HepG2 (cell line): ENCODE results near the gene BAG3. TPM values are rescaled to one million over a fixed set of nuclear protein-coding genes. Genes with fewer than 3 reads are reported as not detected.

Experiments
- ATAC-seq: fragments of 200-7000 bp; cut with Tn5 transposase; 3 replicates; pipeline ENCODE4 v1.9.1; 2020; ENCODE audit warnings: mild to moderate bottlenecking, moderate library complexity
- BruUV-seq: library from RNA; stranded (reverse); fragments of 400-500 nt; replicated peaks from 2 replicates; lab custom pipeline; 2021; lab: Mats Ljungman, UMichigan
- CTCF ChIA-PET: fragments of 300-600 bp; formaldehyde crosslinking; extraction: SDS; loops from one replicate; lab custom pipeline; 2021; ENCODE audit warnings: low total read pairs, inconsistent platforms, low intra/inter-chr PET ratio; lab: Yijun Ruan, JAX
- POLR2A ChIA-PET: fragments of 350-600 bp; sonication (Branson Sonifier 250); formaldehyde crosslinking; loops from one replicate; lab custom pipeline; 2020; ENCODE audit warnings: antibody characterized with exemption, inconsistent platforms; lab: Yijun Ruan, JAX
- DNase-seq: peaks from one replicate; pipeline ENCODE4 v3.0.0-alpha.2; 2015; ENCODE audit warnings: low spot score
- FAIRE-seq: peaks from 3 replicates; lab custom pipeline; 2011; peaks lifted over from hg19 to GRCh38; lab: Jason Lieb, UNC
- H2AFZ ChIP-seq: one replicate; pipeline ENCODE4 v1.6.1; 2011; ENCODE audit warnings: low read length, inconsistent platforms
- H3K27ac ChIP-seq: fragments of 300-600 bp; 3 replicates; pipeline ENCODE4 v1.8.0; 2011; ENCODE audit warnings: mixed run types, mild to moderate bottlenecking, mixed read lengths, low read length, inconsistent platforms; ENCODE audit not compliant: insufficient read depth; ENCODE audit errors: extremely low read length
- H3K27me3 ChIP-seq, 2 experiments: fragments of 200-600 bp in 1 of 2; 2 replicates in 1 of 2; 3 replicates in 1 of 2; pipeline versions ENCODE4 v1.6.0 to v1.8.0; 2011; ENCODE audit warnings: low read length in 2 of 2, mild to moderate bottlenecking in 2 of 2, moderate library complexity in 2 of 2, inconsistent platforms in 1 of 2; ENCODE audit not compliant: insufficient read depth in 2 of 2, control insufficient read depth in 1 of 2
- H3K36me3 ChIP-seq, 2 experiments: fragments of 200-600 bp in 1 of 2; replicated peaks in 1 of 2; 2 replicates in 1 of 2; 3 replicates in 1 of 2; pipeline versions ENCODE4 v1.5.1 to v1.8.0; 2011; ENCODE audit warnings: low read length in 2 of 2, inconsistent platforms in 1 of 2; ENCODE audit not compliant: insufficient read depth in 2 of 2, control insufficient read depth in 1 of 2
- H3K4me1 ChIP-seq: 2 replicates; pipeline ENCODE4 v1.5.1; 2012; ENCODE audit warnings: low read length, inconsistent platforms; ENCODE audit not compliant: insufficient read depth
- H3K4me2 ChIP-seq: 2 replicates; pipeline ENCODE4 v1.6.0; 2011; ENCODE audit warnings: low read depth, low read length, inconsistent platforms
- H3K4me3 ChIP-seq, 3 experiments: fragments of 200-600 bp in 1 of 3; sonication (generic), shearing (Covaris generic) in 1 of 3; replicated peaks in 1 of 3; 2 replicates each; pipeline ENCODE4 v1.5.1; 2011 to 2016; ENCODE audit warnings: low read length in 3 of 3, inconsistent platforms in 2 of 3, low read depth in 2 of 3, mild to moderate bottlenecking in 2 of 3, control low read depth in 1 of 3, mixed read lengths in 1 of 3; ENCODE audit not compliant: insufficient read depth in 1 of 3
- H3K79me2 ChIP-seq: one replicate; pipeline ENCODE4 v1.6.1; 2011; ENCODE audit warnings: low read length, inconsistent platforms; ENCODE audit not compliant: insufficient read depth
- H3K9ac ChIP-seq: 2 replicates; pipeline ENCODE4 v1.6.0; 2011; ENCODE audit warnings: mild to moderate bottlenecking, low read depth, low read length, inconsistent platforms; ENCODE audit not compliant: insufficient read depth
- H3K9me3 ChIP-seq: 2 replicates; pipeline ENCODE4 v1.5.1; 2012; ENCODE audit warnings: mild to moderate bottlenecking, low read length
- H4K20me1 ChIP-seq: 2 replicates; pipeline ENCODE4 v1.6.0; 2011; ENCODE audit warnings: inconsistent platforms, mild to moderate bottlenecking, low read length, moderate library complexity; ENCODE audit not compliant: insufficient read depth
- ADNP ChIP-seq: sonication (generic); formaldehyde crosslinking; IDR thresholded peaks from 2 replicates; pipeline ENCODE4 v1.4.0; 2020; ENCODE audit warnings: missing genetic modification reagents
- ETV6 ChIP-seq: sonication (generic); formaldehyde crosslinking; conservative IDR thresholded peaks from 2 replicates; pipeline ENCODE4 v1.4.0; 2020; ENCODE audit warnings: missing genetic modification reagents
- EZH2 ChIP-seq: conservative IDR thresholded peaks from 2 replicates; pipeline ENCODE4 v1.6.1; 2012; ENCODE audit warnings: mild to moderate bottlenecking, low read depth, low read length, moderate library complexity
- MLXIP ChIP-seq: sonication (generic); formaldehyde crosslinking; IDR thresholded peaks from 2 replicates; pipeline ENCODE4 v1.9.0; 2021; ENCODE audit warnings: missing genetic modification reagents, borderline replicate concordance
- NCOA1 ChIP-seq: sonication (generic); formaldehyde crosslinking; IDR thresholded peaks from 2 replicates; pipeline ENCODE4 v1.9.0; 2021; ENCODE audit warnings: missing genetic modification reagents
- RCOR2 ChIP-seq: IDR thresholded peaks from 2 replicates; pipeline ENCODE4 v1.6.1; 2016; ENCODE audit warnings: missing biosample characterization, missing genetic modification reagents
- TCF7L2 ChIP-seq: IDR thresholded peaks from 2 replicates; pipeline ENCODE4 v1.6.1; 2011; ENCODE audit warnings: mild to moderate bottlenecking, low read depth, low read length, moderate library complexity
- TEAD2 ChIP-seq: sonication (generic); formaldehyde crosslinking; IDR thresholded peaks from 2 replicates; pipeline ENCODE4 v1.9.0; 2021; ENCODE audit warnings: missing genetic modification reagents
- WGBS: methylation state at CpG from one replicate; pipeline ENCODE4 v1.1.6; 2017; ENCODE audit warnings: low lambda C conversion rate; 5-methylcytosine and 5-hydroxymethylcytosine counted together
- in situ Hi-C: cut with HindIII; loops from 2 replicates; pipeline ENCODE4 v1.10.0; 2017; ENCODE audit warnings: low pct_unique_long_range_greater_than_20kb; ENCODE audit not compliant: extremely low pct_ligation_motif_present
- intact Hi-C: fragments of 100-400 bp; cut with micrococcal nuclease; formaldehyde crosslinking; loops from one replicate; pipeline ENCODE4 v1.10.0; 2022; ENCODE audit not compliant: unreplicated experiment
- polyA plus RNA-seq, 8 experiments: library from polyadenylated mRNA; depleted of rRNA in 3 of 8; stranded (reverse) in 7 of 8; unstranded in 1 of 8; fragments of >200 nt; fragmentation: Illumina TruSeq in 4 of 8; extraction: Trizol in 4 of 8; gene quantifications; 2 replicates each; pipeline versions ENCODE4 v1.2.1 to v1.2.3, GENCODE V29; 2011 to 2016; ENCODE audit warnings: low read depth in 4 of 8, missing spikeins in 1 of 8, mixed read lengths in 1 of 8; ENCODE audit not compliant: insufficient read depth in 1 of 8
- total RNA-seq, 5 experiments: library from RNA; depleted of rRNA; stranded (reverse); fragments of >200 nt; fragmentation: Illumina TruSeq; extraction: Trizol; gene quantifications; 2 replicates each; pipeline ENCODE4 v1.2.3, GENCODE V29; 2016; ENCODE audit warnings: low read depth in 1 of 5
- TF ChIP-seq, protein P1 (sequence below): sonication (generic); formaldehyde crosslinking; IDR thresholded peaks from 2 replicates; pipeline ENCODE4 v1.4.0; 2020; ENCODE audit warnings: missing genetic modification reagents
- TF ChIP-seq, protein P2 (sequence below): sonication (generic); formaldehyde crosslinking; IDR thresholded peaks from 2 replicates; pipeline ENCODE4 v1.8.1; 2023; ENCODE audit warnings: mild to moderate bottlenecking, missing genetic modification reagents

Gene BAG3
- total and polyA plus RNA-seq, 2 of the 13 experiments (the other 11 are each of a cell fraction or from before 2014, with no cell fraction given): 2.9 to 6.7 TPM

- TF ChIP-seq MLXIP (CRISPR knock-in tag) (no peak), ADNP (no peak)
- TF ChIP-seq, all 625 proteins: peak for 2
These were observed 24.4 kb downstream of the BAG3 start (continued) for GRCh38 chr10:119675483-119676170.

DNA sequence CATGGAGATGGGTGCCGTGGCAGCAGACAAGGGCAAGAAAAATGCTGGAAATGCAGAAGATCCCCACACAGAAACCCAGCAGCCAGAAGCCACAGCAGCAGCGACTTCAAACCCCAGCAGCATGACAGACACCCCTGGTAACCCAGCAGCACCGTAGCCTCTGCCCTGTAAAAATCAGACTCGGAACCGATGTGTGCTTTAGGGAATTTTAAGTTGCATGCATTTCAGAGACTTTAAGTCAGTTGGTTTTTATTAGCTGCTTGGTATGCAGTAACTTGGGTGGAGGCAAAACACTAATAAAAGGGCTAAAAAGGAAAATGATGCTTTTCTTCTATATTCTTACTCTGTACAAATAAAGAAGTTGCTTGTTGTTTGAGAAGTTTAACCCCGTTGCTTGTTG, 25.9 kb downstream of the BAG3 start:
- DNase-seq (no peak), ATAC-seq (no peak), FAIRE-seq (no peak)
- Histone ChIP-seq H3K36me3 (peaks cover 17 to 50% of the 10 kb centered on the region in 2 experiments), H3K79me2 (no peaks in the 10 kb centered on the region), H3K4me2 (no peak overlapping the region), H3K9me3 (no peaks in the 10 kb centered on the region), H3K27me3 (no peaks in the 10 kb centered on the region), H3K27ac (no peak overlapping the region), H3K4me3 (no peak overlapping the region), H4K20me1 (no peaks in the 10 kb centered on the region), H3K9ac (no peak overlapping the region), H3K4me1 (no peaks in the 10 kb centered on the region), H2AFZ (no peak overlapping the region)
- in situ Hi-C loops: loop anchor here (25.0 kb wide), 1 partner anchor 660 kb away; no protein-coding TSS in a partner anchor
- intact Hi-C loops: no loop called here
- 95% methylated on average over 6 of the region's 6 CpGs for WGBS
- TF ChIP-seq NCOA1 (CRISPR knock-in tag): no peak
- no peak for TF ChIP-seq TCF7L2
- no peak for TF ChIP-seq ETV6 (CRISPR knock-in tag)
- TF ChIP-seq, protein P1, sequence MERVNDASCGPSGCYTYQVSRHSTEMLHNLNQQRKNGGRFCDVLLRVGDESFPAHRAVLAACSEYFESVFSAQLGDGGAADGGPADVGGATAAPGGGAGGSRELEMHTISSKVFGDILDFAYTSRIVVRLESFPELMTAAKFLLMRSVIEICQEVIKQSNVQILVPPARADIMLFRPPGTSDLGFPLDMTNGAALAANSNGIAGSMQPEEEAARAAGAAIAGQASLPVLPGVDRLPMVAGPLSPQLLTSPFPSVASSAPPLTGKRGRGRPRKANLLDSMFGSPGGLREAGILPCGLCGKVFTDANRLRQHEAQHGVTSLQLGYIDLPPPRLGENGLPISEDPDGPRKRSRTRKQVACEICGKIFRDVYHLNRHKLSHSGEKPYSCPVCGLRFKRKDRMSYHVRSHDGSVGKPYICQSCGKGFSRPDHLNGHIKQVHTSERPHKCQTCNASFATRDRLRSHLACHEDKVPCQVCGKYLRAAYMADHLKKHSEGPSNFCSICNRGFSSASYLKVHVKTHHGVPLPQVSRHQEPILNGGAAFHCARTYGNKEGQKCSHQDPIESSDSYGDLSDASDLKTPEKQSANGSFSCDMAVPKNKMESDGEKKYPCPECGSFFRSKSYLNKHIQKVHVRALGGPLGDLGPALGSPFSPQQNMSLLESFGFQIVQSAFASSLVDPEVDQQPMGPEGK: no peak
- TF ChIP-seq RCOR2 (CRISPR knock-in tag): no peak
- no peak for TF ChIP-seq TEAD2 (CRISPR knock-in tag)
- TF ChIP-seq EZH2: no peak
- TF ChIP-seq, protein P2, sequence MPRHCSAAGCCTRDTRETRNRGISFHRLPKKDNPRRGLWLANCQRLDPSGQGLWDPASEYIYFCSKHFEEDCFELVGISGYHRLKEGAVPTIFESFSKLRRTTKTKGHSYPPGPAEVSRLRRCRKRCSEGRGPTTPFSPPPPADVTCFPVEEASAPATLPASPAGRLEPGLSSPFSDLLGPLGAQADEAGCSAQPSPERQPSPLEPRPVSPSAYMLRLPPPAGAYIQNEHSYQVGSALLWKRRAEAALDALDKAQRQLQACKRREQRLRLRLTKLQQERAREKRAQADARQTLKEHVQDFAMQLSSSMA (CRISPR knock-in tag): no peak
- TSS peak; percentile 44 for BruUV-seq
- POLR2A ChIA-PET: no interaction called here
- CTCF ChIA-PET: no interaction called here
